ENCODE data around the gene ZBTB47. TPM values are rescaled to one million over a fixed set of nuclear protein-coding genes. Genes with fewer than 3 reads are reported as not detected.

Gene ZBTB47
- total RNA-seq, 1 donor from 2014 or later: 20.5 TPM

GRCh38 chr3:42674146-42674545, 20.6 kb downstream of the ZBTB47 start:
- Mint-ChIP-seq H3K27ac (ENCODE audit: unreplicated experiment) (no peak overlapping the region), H3K9me3 (ENCODE audit: unreplicated experiment) (no peaks in the 10 kb centered on the region), H3K36me3 (ENCODE audit: low read depth, unreplicated experiment) (no peaks in the 10 kb centered on the region), H3K4me1 (ENCODE audit: unreplicated experiment) (peaks cover 3% of the 10 kb centered on the region), H3K27me3 (ENCODE audit: unreplicated experiment) (no peaks in the 10 kb centered on the region), H3K4me3 (ENCODE audit: unreplicated experiment) (no peak overlapping the region)
- no peak for DNase-seq (ENCODE audit: low spot score)
- TF ChIP-seq CTCF (IDR thresholded peaks at IDR 0.05; ENCODE audit: unreplicated experiment): no peak

GRCh38 chr3:42675909-42676308, 22.4 kb downstream of the ZBTB47 start:
- Mint-ChIP-seq H3K4me3 (ENCODE audit: unreplicated experiment) (no peak overlapping the region), H3K9me3 (ENCODE audit: unreplicated experiment) (no peaks in the 10 kb centered on the region), H3K4me1 (ENCODE audit: unreplicated experiment) (peaks cover 3% of the 10 kb centered on the region), H3K27ac (ENCODE audit: unreplicated experiment) (no peak overlapping the region), H3K36me3 (ENCODE audit: low read depth, unreplicated experiment) (no peaks in the 10 kb centered on the region), H3K27me3 (ENCODE audit: unreplicated experiment) (no peaks in the 10 kb centered on the region)
- no peak for TF ChIP-seq CTCF (IDR thresholded peaks at IDR 0.05; ENCODE audit: unreplicated experiment)
- no peak for DNase-seq (ENCODE audit: low spot score)

GRCh38 chr3:42678447-42678846, 24.9 kb downstream of the ZBTB47 start:
- H3K4me1 Mint-ChIP-seq (ENCODE audit: unreplicated experiment): no peaks in the 10 kb centered on the region
- DNase-seq (ENCODE audit: low spot score): no peak
- no peak for TF ChIP-seq CTCF (IDR thresholded peaks at IDR 0.05; ENCODE audit: unreplicated experiment)
- no peak overlapping the region for H3K27ac Mint-ChIP-seq (ENCODE audit: unreplicated experiment)
- no peak overlapping the region for H3K4me3 Mint-ChIP-seq (ENCODE audit: unreplicated experiment)
- H3K27me3 Mint-ChIP-seq (ENCODE audit: unreplicated experiment): no peaks in the 10 kb centered on the region
- H3K9me3 Mint-ChIP-seq (ENCODE audit: unreplicated experiment): no peaks in the 10 kb centered on the region
- no peaks in the 10 kb centered on the region for H3K36me3 Mint-ChIP-seq (ENCODE audit: low read depth, unreplicated experiment)

GRCh38 chr3:42680271-42680670, 26.8 kb downstream of the ZBTB47 start:
- no peaks in the 10 kb centered on the region for H3K9me3 Mint-ChIP-seq (ENCODE audit: unreplicated experiment)
- H3K27ac Mint-ChIP-seq (ENCODE audit: unreplicated experiment): no peak overlapping the region
- DNase-seq (ENCODE audit: low spot score): no peak
- H3K4me3 Mint-ChIP-seq (ENCODE audit: unreplicated experiment): no peak overlapping the region
- H3K4me1 Mint-ChIP-seq (ENCODE audit: unreplicated experiment): no peaks in the 10 kb centered on the region
- no peaks in the 10 kb centered on the region for H3K27me3 Mint-ChIP-seq (ENCODE audit: unreplicated experiment)
- TF ChIP-seq CTCF (IDR thresholded peaks at IDR 0.05; ENCODE audit: unreplicated experiment): no peak
- no peaks in the 10 kb centered on the region for H3K36me3 Mint-ChIP-seq (ENCODE audit: low read depth, unreplicated experiment)

GRCh38 chr3:42680806-42681205, 27.3 kb downstream of the ZBTB47 start:
- Mint-ChIP-seq H3K4me1 (ENCODE audit: unreplicated experiment) (no peaks in the 10 kb centered on the region), H3K4me3 (ENCODE audit: unreplicated experiment) (no peak overlapping the region), H3K9me3 (ENCODE audit: unreplicated experiment) (no peaks in the 10 kb centered on the region), H3K27me3 (ENCODE audit: unreplicated experiment) (no peaks in the 10 kb centered on the region), H3K27ac (ENCODE audit: unreplicated experiment) (no peak overlapping the region), H3K36me3 (ENCODE audit: low read depth, unreplicated experiment) (no peaks in the 10 kb centered on the region)
- no peak for DNase-seq (ENCODE audit: low spot score)
- TF ChIP-seq CTCF (IDR thresholded peaks at IDR 0.05; ENCODE audit: unreplicated experiment): no peak
